NCI-H2227 (cell line): ENCODE measurements around the gene KRTCAP3.
"Not testable (repeated sequence)": the region's sequence is repeated elsewhere in the genome, so short reads cannot be mapped to it uniquely, and the experiment has no call there.

ENCODE experiments used
- DNase-seq: peaks from one replicate; lab custom pipeline; 2025; ENCODE audit not compliant: unreplicated experiment; lab: John Stamatoyannopoulos, UW

KRTCAP3 gene, protein sequence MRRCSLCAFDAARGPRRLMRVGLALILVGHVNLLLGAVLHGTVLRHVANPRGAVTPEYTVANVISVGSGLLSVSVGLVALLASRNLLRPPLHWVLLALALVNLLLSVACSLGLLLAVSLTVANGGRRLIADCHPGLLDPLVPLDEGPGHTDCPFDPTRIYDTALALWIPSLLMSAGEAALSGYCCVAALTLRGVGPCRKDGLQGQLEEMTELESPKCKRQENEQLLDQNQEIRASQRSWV

GRCh38 chr2:27441958-27442919, at the start of gene KRTCAP3:
Gene KRTCAP3 (plus strand): TSS chr2:27442381. CDS start chr2:27442413, 32 bp downstream.
- DNase-seq = no peak

DNA sequence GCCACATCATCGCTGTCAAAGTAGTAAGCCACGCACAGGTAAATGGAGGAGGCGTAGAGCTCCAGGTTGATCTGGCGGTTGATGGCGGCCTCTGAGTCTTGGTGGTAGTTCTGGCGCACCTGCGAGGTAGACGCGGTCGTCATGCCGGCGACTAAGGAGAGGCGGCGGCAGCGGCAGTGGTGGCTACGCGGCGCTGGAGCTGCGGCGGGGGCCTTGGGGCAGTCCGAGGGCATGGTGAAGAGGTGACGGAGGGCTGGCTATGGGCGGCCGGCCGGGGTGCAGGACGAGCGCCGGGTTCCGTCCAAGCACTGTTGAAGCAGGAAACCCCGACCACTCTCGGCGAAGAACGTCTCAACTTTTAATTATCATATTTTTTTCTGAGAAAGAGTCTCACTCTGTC, 49.0 kb upstream of the KRTCAP3 start:
- DNase-seq = no peak

DNA sequence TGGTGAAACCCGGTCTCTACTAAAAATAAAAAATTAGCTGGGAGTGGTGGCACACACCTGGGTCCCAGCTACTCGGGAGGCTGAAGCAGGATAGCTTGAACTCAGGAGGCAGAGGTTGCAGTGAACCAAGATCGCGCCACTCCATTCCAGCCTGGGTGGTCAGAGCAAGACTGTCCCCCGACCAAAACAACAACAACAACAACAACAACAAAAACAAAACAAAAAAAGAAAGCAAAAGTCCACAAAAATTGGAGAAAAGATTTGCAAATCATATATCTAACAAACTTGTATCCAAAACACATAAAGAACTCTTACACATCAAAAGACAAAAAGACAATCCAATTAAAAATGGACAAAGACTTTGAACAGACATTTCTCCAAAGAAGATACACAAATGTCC, 43.2 kb upstream of the KRTCAP3 start:
- no peak for DNase-seq

DNA sequence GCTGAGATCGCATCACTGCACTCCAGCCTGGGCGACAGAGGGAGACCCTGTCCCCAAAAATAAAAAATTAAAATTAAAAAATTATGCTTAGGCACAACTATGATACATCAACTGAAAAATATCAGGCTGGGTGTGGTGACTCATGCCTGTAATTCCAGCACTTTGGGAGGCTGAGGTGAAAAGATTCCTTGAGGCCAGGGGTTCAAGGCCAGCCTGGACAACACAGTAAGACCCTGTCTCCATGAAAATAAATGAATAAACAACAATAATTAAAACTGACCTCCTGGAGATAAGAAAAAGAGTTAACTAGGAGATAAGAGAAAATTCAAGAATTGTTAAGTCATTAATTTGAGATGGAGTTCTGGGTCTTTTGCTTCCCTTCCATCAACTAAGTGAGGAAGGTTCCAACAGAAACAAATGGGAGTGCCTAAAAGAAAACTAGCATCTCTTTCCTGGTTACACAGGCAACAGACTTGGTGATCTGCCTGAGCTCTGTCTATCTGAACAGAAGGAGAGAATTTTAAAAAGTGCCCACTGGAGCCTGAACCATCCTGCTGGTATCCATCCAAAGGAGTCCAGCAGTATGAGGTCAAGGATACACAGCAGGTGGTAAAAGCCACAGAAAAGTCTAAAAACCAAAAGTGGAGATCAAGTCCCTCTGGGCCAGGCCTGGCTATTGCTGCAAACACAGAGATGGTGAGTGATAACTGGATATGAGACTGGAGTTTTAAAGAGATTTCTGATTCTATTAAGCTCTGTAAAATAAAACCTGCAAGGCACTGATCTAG, 41.6 kb upstream of the KRTCAP3 start:
- no peak for DNase-seq

DNA sequence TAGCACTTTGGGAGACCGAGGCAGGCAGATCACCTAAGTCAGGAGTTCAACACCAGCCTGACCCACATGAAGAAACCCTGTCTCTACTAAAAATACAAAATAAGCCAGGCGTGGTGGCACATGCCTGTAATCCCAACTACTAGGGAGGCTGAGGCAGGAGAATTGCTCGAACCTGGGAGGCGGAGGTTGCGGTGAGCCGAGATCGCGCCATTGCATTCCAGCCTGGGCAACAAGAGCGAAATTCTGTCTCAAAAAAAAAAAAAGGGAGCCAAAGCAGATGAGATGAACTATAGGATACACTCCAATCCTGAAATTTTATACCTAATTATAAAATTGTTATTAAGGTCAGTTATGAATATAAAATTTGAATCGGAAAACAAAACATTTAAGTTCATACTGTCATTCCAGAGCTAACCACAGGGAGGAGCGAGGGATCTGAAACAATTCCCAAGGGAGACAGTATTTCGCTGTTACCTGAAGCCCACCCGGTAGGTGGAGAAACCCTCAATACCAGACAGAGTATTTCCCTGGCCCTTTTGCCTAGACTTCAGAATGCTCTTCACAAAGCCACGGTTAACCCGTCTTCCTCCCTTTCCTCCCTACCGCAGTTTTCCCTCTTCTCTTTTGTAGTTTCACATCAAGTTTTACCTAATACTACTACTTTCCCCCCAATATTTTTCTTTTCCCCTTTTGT, 34.2 kb upstream of the KRTCAP3 start:
- peak; percentile 77 for DNase-seq

DNA sequence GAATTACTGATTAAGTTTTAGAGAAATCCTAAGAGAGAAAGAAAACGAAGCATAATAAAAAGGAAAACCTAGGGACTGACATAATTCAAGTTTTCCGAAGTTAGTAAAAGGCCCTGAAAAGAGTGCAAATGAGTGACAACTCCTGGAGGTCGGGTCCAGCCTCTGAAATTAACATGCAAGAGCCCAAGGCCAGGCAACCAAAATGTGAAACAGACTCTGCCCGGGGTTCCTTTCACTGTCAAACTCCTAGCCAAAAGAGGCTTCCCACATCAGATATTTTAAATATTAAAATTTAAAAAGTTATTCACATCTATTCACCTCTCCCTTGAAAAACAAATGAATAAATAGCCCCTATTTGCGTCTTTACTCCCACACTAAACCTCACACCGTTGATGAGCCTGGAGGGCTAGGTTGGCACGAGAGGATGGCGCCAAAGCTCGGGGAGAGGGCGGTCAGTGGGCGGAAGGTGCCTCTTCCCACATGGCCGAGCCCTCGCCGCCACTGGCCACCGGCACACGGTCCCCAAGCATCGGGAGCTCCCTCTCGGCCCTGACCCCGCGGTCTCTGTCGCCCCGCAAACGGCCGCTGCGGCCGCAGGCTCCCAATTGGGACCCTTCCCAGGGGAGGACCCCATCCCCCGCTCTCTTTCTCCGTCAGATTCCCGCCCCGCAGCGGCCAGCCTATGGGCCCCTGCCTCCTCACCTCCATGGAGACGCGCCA, 33.4 kb upstream of the KRTCAP3 start:
- peak; percentile 65 for DNase-seq

GRCh38 chr2:27409321-27410073, 32.7 kb upstream of the KRTCAP3 start, which contains the start of gene PPM1G:
Gene PPM1G (minus strand): TSS chr2:27409591. CDS start chr2:27409422, 169 bp downstream.
- peak; percentile 97 for DNase-seq

DNA sequence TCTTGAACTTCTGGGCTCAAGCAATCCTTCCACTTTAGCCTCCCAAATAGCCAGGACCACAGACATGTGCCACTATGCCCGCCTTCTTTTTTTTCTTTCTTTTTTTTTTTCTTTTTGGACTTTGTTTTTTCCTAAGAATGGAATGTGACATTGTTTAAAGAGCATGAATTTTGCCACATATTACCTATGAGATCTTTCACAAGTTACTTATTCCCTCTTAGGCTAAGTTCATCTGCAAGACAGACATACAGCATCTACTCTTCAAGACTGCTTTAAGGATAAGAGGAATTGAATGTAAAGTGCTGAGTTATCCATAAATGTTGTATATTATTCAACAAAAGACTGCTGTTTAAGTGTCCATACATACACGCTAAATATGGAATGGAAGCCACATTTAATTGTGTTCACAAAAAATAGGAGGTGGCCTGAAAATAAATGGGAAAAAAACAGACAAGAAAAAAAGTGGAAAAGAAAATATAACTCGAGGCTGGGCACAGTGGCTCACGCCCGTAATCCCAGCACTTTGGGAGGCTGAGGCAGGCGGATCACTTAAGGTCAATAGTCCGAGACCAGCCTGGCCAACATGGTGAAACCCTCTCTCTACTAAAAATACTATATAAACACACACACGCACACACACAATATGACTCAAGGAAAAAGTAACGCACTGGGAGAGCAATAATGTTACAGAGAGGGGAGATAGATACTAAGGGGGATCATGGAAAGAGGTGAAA, 29.6 kb upstream of the KRTCAP3 start:
- DNase-seq = no peak

GRCh38 chr2:27416151-27416550, 26.0 kb upstream of the KRTCAP3 start:
- DNase-seq = no peak

- no peak for DNase-seq
These were observed 21.2 kb upstream of the KRTCAP3 start for GRCh38 chr2:27420996-27421395.

DNA sequence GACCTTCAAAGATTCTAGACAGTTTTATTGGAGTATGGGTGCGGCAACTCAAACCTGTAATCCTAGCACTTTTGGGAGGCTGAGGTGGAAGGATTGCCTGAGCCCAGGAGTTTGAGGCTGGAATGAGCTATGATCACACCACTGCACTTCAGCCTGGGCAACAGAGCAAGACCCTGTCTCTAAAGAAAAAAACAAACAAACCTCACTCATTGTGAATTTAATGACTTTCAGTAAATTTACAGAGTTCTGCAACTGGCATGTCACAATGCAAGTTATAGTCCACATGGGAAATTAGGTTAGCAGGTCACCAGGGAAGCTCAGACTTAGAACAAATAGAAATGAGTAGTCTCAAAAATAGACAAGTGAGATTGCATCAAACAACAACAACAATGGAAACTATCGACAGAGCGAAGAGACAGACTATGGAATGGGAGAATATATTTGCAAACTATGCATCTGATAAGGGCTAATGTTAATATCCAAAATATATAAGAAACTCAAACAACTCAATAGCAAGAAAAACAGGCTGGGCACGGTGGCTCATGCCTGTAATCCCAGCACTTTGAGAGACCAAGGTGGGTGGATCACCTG, 20.4 kb upstream of the KRTCAP3 start:
- no peak for DNase-seq

DNA sequence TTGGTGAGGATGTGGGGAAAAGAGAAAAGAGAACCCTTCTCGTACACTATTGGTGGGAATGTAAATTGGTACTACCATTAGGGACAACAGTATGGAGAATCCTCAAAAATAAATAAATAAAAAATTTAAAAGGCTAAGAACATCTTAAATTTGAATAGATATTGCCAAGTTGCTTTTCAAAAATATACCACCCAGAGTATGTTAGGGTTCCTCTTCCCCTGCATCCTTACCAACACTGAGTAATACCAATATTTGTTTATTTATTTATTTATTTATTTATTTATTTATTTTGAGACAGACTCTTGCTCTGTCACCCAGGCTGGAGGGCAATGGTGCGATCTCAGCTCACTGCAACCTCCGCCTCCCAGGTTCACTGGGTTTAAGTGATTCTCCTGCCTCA, 19.2 kb upstream of the KRTCAP3 start:
- DNase-seq = no peak

GRCh38 chr2:27425039-27425438, 17.1 kb upstream of the KRTCAP3 start:
- not testable (repeated sequence) for DNase-seq

GRCh38 chr2:27427863-27428212, 14.3 kb upstream of the KRTCAP3 start:
- DNase-seq = no peak

- peak; percentile 96 for DNase-seq
These were observed 13.8 kb upstream of the KRTCAP3 start, which contains the start of gene NRBP1 for GRCh38 chr2:27428213-27428977. Gene NRBP1 (plus strand): TSS chr2:27428631. CDS start chr2:27433274, 4,643 bp downstream.

GRCh38 chr2:27428978-27429541, 13.1 kb upstream of the KRTCAP3 start:
- peak; percentile 81 for DNase-seq

GRCh38 chr2:27431395-27431794, 10.8 kb upstream of the KRTCAP3 start:
- no peak for DNase-seq
